ENCODE data around the gene JUNB. TPM values are rescaled to one million over a fixed set of nuclear protein-coding genes. Genes with fewer than 3 reads are reported as not detected.
A peak's percentile ranks its signal among the peaks of the same experiment; 100 is the strongest.

JUNB gene
- total RNA-seq, 1 experiment from 2014 or later, result 194 TPM

GRCh38 chr19:12792051-12792852, 966 bp downstream of the JUNB start (continued):
- TF ChIP-seq CTCF (IDR thresholded peaks at IDR 0.05 in 2 of 3, conservative IDR thresholded peaks at IDR 0.05 in 1 of 3; ENCODE audit: borderline replicate concordance in 1 of 3, insufficient read depth in 1 of 3, low read depth in 2 of 3, low read length in 2 of 3), result no peak
- TF ChIP-seq SRF (IDR thresholded peaks at IDR 0.05; ENCODE audit: low read depth), result no peak
- TF ChIP-seq ATF3 (IDR thresholded peaks at IDR 0.05), result no peak

- no peaks in the 10 kb centered on the region for H4K20me1 ChIP-seq (ENCODE audit: insufficient read depth)
- H3K36me3 ChIP-seq (ENCODE audit: control insufficient read depth in 1 of 2, insufficient read depth in 2 of 2, low read length in 2 of 2), result no peaks in the 10 kb centered on the region
- ChIA-PET CTCF (interaction anchor here (1.2 to 7.4 kb wide), 6 partner anchors 10 to 60 kb away, joined by 3 to 88 read pairs (median 14); partner anchors contain the start of gene HOOK2), POLR2A (interaction anchor here (0.6 to 6.7 kb wide), 15 partner anchors 10 to 1856 kb away, joined by 3 to 172 read pairs (median 5); partner anchors contain the start of genes DHPS, HOOK2, PRDX2 and RNASEH2A), RAD21 (ENCODE audit: low non-redundant PET in 1 of 2, low total read pairs in 2 of 2, uncharacterized antibody in 2 of 2, unreplicated experiment in 2 of 2) (interaction anchor here (0.7 to 1.2 kb wide), 3 partner anchors 17 to 27 kb away, joined by 3 to 4 read pairs (median 3); partner anchors contain the start of gene HOOK2 (in 1 of the 2))
- H2AFZ ChIP-seq (ENCODE audit: low read depth, low read length, poor library complexity, severe bottlenecking), result no peak overlapping the region
- H3K4me3 ChIP-seq (replicated peaks in 1 of 2; ENCODE audit: low read depth in 1 of 2, low read length in 2 of 2), result peak overlapping the region; percentile 77 to 84
- peaks cover 19% of the 10 kb centered on the region for H3K79me2 ChIP-seq (ENCODE audit: insufficient read depth, low read length)
- TF ChIP-seq CEBPB (IDR thresholded peaks at IDR 0.05; ENCODE audit: low read depth), result no peak
- TF ChIP-seq ATF3 (IDR thresholded peaks at IDR 0.05), result no peak
- TF ChIP-seq SRF (IDR thresholded peaks at IDR 0.05; ENCODE audit: low read depth), result no peak
- no peak for TF ChIP-seq ZNF274 (IDR thresholded peaks at IDR 0.05; ENCODE audit: low read depth, low read length)
- TF ChIP-seq EGR1 (IDR thresholded peaks at IDR 0.05; ENCODE audit: low read depth), result no peak
- TF ChIP-seq ZFX (IDR thresholded peaks at IDR 0.05), result no peak
- TF ChIP-seq RAD21 (IDR thresholded peaks at IDR 0.05; ENCODE audit: low read depth), result no peak
- no peak for TF ChIP-seq TCF7L2 (IDR thresholded peaks at IDR 0.05; ENCODE audit: borderline replicate concordance, extremely low read depth, insufficient read depth, insufficient read length)
- peak overlapping the region; percentile 96 for H3K27ac ChIP-seq (ENCODE audit: low read depth, low read length)
- BruUV-seq (replicated peaks), result TSS peak; percentile 51
- intact Hi-C loops (cut with micrococcal nuclease), result loop anchor here (2.0 kb wide), 1 partner anchor 14 kb away; no protein-coding TSS in a partner anchor
- peaks cover 48 to 83% of the 10 kb centered on the region in 2 experiments for H3K4me1 ChIP-seq (ENCODE audit: control insufficient read depth in 1 of 2, insufficient read depth in 2 of 2, low read length in 2 of 2)
- DNase-seq (ENCODE audit: low read depth, low spot score), result no peak
- H3K27me3 ChIP-seq (ENCODE audit: insufficient read depth, low read length), result no peaks in the 10 kb centered on the region
- H3K9me2 ChIP-seq (ENCODE audit: insufficient read depth), result no peaks in the 10 kb centered on the region
- H3K9ac ChIP-seq (ENCODE audit: low read length), result peak overlapping the region; percentile 93
- ATAC-seq, result no peak
- peak overlapping the region; percentile 99 for H3K4me2 ChIP-seq (ENCODE audit: low read length)
- no peaks in the 10 kb centered on the region for H3K9me3 ChIP-seq (ENCODE audit: control insufficient read depth in 1 of 2, insufficient read depth in 1 of 2, low read depth in 1 of 2, low read length in 2 of 2)
These were observed 1.6 kb downstream of the JUNB start for GRCh38 chr19:12792853-12793289.
